Stomach (tissue), 9 donors: ENCODE data around the gene ACAP3. TPM values are rescaled to one million over a fixed set of nuclear protein-coding genes. Genes with fewer than 3 reads are reported as not detected.

Experiments
- DNase-seq, 2 donors: peaks; one replicate each; pipeline versions ENCODE4 v3.0.0 to v3.0.0-alpha.2; 2013 to 2019
- H3K27ac ChIP-seq, 5 donors: fragments of 200-600 bp in 4 of 5; sonication (generic) in 4 of 5; one replicate each; pipeline ENCODE4 v1.5.1; 2013 to 2019; ENCODE audit warnings: mild to moderate bottlenecking in 1 of 5, moderate library complexity in 1 of 5
- H3K27me3 ChIP-seq, 3 donors: fragments of 200-600 bp; sonication (generic); one replicate each; pipeline ENCODE4 v1.5.1; 2017 to 2019; ENCODE audit warnings: mixed run types in 1 of 3
- H3K36me3 ChIP-seq, 4 donors: fragments of 200-600 bp; sonication (generic); 1 replicate in 3 of 4; 2 replicates in 1 of 4; pipeline ENCODE4 v1.5.1; 2016 to 2019
- H3K4me1 ChIP-seq, 4 donors: fragments of 200-600 bp; sonication (generic); one replicate each; pipeline ENCODE4 v1.5.1; 2016 to 2019
- H3K4me3 ChIP-seq, 4 donors: fragments of 200-600 bp; sonication (generic) in 3 of 4; one replicate each; pipeline ENCODE4 v1.5.1; 2016 to 2019; ENCODE audit warnings: mild to moderate bottlenecking in 1 of 4
- H3K9me3 ChIP-seq, 4 donors: fragments of 200-600 bp; sonication (generic); one replicate each; pipeline ENCODE4 v1.5.1; 2016 to 2019
- CTCF ChIP-seq, 7 experiments: fragments of 450-650 bp in 4 of 7; fragments of 200-600 bp in 3 of 7; sonication (generic) in 3 of 7; IDR thresholded peaks; one replicate each; pipeline ENCODE4 v1.5.1; 2016 to 2019; ENCODE audit warnings: antibody characterized with exemption in 7 of 7, control low read depth in 2 of 7, mild to moderate bottlenecking in 1 of 7
- EP300 ChIP-seq: sonication (generic); formaldehyde crosslinking; IDR thresholded peaks from one replicate; pipeline ENCODE4 v1.6.1; 2017; ENCODE audit warnings: antibody characterized with exemption
- POLR2A ChIP-seq, 4 donors: fragments of 450-650 bp; IDR thresholded peaks; one replicate each; pipeline ENCODE4 v1.6.1; 2016; ENCODE audit warnings: antibody characterized with exemption in 4 of 4, control low read depth in 2 of 4, mild to moderate bottlenecking in 1 of 4, moderate library complexity in 1 of 4
- POLR2AphosphoS5 ChIP-seq, 3 donors: sonication (generic); formaldehyde crosslinking; IDR thresholded peaks; one replicate each; pipeline ENCODE4 v1.6.1; 2016; ENCODE audit warnings: antibody characterized with exemption in 3 of 3
- WGBS, 5 donors: extraction: QIAGEN DNeasy Blood & Tissue Kit in 3 of 5; methylation state at CpG; one replicate each; pipeline versions ENCODE4 v1.1.5 to v1.1.7; 2013 to 2018; 5-methylcytosine and 5-hydroxymethylcytosine counted together
- intact Hi-C: fragments of 100-400 bp; cut with DNase I; formaldehyde crosslinking; loops from one replicate; pipeline ENCODE4 v1.15.1; 2023; ENCODE audit warnings: low total_unique reads
- polyA plus RNA-seq, 3 donors: library from polyadenylated mRNA; stranded (reverse); fragments of 200-250 nt; gene quantifications; one replicate each; pipeline ENCODE4 v1.2.3, GENCODE V29; 2013
- total RNA-seq, 5 donors: library from RNA; depleted of rRNA; stranded (reverse); fragments of >200 nt; gene quantifications; one replicate each; pipeline versions ENCODE4 v1.1.0 to v1.2.3, GENCODE V29; 2014 to 2016
- donor health status: healthy with polysubstance abuse.
- donor health status: Bipolar disorder and iron deficiency.
- donor health status: healthy.

Gene ACAP3
- total and polyA plus RNA-seq, 8 donors, result 17.9 to 374 (median 51.2) TPM

DNA sequence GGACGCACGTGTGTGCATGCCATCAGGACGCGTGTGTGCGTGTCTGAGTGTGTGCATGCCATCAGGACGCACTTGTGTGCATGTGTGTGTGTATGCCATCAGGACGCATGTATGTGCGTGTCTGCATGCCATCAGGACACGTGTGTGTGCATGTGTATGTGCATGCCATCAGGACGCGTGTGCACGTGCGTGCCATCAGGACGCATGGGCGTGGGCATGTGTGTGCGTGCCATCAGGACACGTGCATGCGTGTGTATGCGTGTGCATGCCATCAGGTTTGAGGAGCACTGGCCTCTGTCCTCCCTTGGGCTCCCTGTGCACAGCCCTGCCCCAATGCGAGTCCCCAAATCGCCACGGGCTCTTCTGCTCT, 48.6 kb downstream of the ACAP3 start:
- Histone ChIP-seq H3K4me1 (peaks cover 0 to 15% (median 5%) of the 10 kb centered on the region in 4 donors), H3K36me3 (peaks cover 59 to 98% (median 93%) of the 10 kb centered on the region in 4 donors), H3K27me3 (no peaks in the 10 kb centered on the region), H3K27ac (no peak overlapping the region), H3K9me3 (no peaks in the 10 kb centered on the region), H3K4me3 (no peak overlapping the region)
- TF ChIP-seq CTCF (IDR thresholded peaks at IDR 0.05) (no peak), EP300 (no peak), POLR2A (IDR thresholded peaks at IDR 0.05) (no peak), POLR2AphosphoS5 (IDR thresholded peaks at IDR 0.05) (no peak)
- 91 to 94% (median 92%) methylated on average over 22 of the region's 22 CpGs for WGBS, 5 donors
- DNase-seq, result no peak
- intact Hi-C loops, result no loop called here

GRCh38 chr1:1256956-1257871, 50.5 kb downstream of the ACAP3 start:
- DNase-seq, result no peak
- Histone ChIP-seq H3K27ac (no peak overlapping the region), H3K27me3 (no peaks in the 10 kb centered on the region), H3K4me1 (peaks cover 0 to 15% (median 5%) of the 10 kb centered on the region in 4 donors), H3K4me3 (no peak overlapping the region), H3K9me3 (no peaks in the 10 kb centered on the region), H3K36me3 (peaks cover 48 to 98% (median 93%) of the 10 kb centered on the region in 4 donors)
- WGBS, 5 donors, result 84 to 95% (median 94%) methylated on average over 25 to 31 of the region's 31 CpGs
- intact Hi-C loops, result no loop called here
- TF ChIP-seq POLR2A (IDR thresholded peaks at IDR 0.05) (no peak), CTCF (IDR thresholded peaks at IDR 0.05) (no peak), POLR2AphosphoS5 (IDR thresholded peaks at IDR 0.05) (no peak), EP300 (no peak)

DNA sequence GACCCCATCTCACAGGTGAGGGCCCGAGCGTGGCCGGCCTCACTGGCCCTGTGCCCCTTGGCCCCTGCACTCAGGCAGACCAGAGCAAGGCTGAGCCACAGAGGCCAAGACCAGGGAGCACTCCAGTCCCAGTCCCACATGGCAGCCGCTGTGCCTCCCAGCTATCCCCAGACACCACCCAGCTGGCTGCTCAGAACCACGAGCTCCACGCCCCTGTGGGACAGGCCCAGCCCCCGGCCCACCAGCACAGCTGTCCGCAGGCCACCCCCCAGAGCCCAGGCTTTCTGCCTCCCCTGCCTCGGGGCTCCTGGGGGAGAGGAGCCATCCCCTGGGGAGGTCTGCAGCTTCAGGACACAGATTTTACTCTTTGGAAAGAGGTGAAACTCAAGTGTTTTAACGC, 52.1 kb downstream of the ACAP3 start:
- intact Hi-C loops, result no loop called here
- no peak overlapping the region for H3K4me3 ChIP-seq
- WGBS, 5 donors, result 84 to 95% (median 93%) methylated on average over 10 of the region's 10 CpGs
- no peak overlapping the region for H3K27ac ChIP-seq
- DNase-seq, result no peak
- no peak for TF ChIP-seq POLR2A (IDR thresholded peaks at IDR 0.05)
- no peak for TF ChIP-seq EP300
- TF ChIP-seq POLR2AphosphoS5 (IDR thresholded peaks at IDR 0.05), result no peak
- no peak for TF ChIP-seq CTCF (IDR thresholded peaks at IDR 0.05)
- H3K9me3 ChIP-seq, result no peaks in the 10 kb centered on the region
- H3K4me1 ChIP-seq, result peaks cover 0 to 23% (median 5%) of the 10 kb centered on the region in 4 donors
- no peaks in the 10 kb centered on the region for H3K27me3 ChIP-seq
- peaks cover 37 to 90% (median 86%) of the 10 kb centered on the region in 4 donors for H3K36me3 ChIP-seq

- no peaks in the 10 kb centered on the region for H3K27me3 ChIP-seq
- intact Hi-C loops, result no loop called here
- H3K4me1 ChIP-seq, result peaks cover 0 to 27% (median 5%) of the 10 kb centered on the region in 4 donors
- H3K4me3 ChIP-seq, result no peak overlapping the region
- 89 to 94% (median 94%) methylated on average over 19 to 26 of the region's 26 CpGs for WGBS, 5 donors
- H3K9me3 ChIP-seq, result no peaks in the 10 kb centered on the region
- H3K27ac ChIP-seq, result no peak overlapping the region
- H3K36me3 ChIP-seq, result peaks cover 35 to 86% (median 81%) of the 10 kb centered on the region in 4 donors
- DNase-seq, result no peak
- TF ChIP-seq POLR2AphosphoS5 (IDR thresholded peaks at IDR 0.05), result no peak
- no peak for TF ChIP-seq CTCF (IDR thresholded peaks at IDR 0.05)
- no peak for TF ChIP-seq EP300
- no peak for TF ChIP-seq POLR2A (IDR thresholded peaks at IDR 0.05)
Observed at GRCh38 chr1:1255078-1255477, 52.7 kb downstream of the ACAP3 start.
